Progenitor cell of endocrine pancreas (in vitro differentiated cells): ENCODE results near the gene ATP6V1G1. TPM values are rescaled to one million over a fixed set of nuclear protein-coding genes. Genes with fewer than 3 reads are reported as not detected.

Experiments used
- DNase-seq: peaks from one replicate; pipeline ENCODE4 v3.0.0; 2021; ENCODE audit warnings: low spot score; ENCODE audit not compliant: unreplicated experiment
- H3K27ac Mint-ChIP-seq: 2 replicates; pipeline ENCODE4 v1.8.0; 2021; ENCODE audit warnings: mild to moderate bottlenecking, moderate library complexity, mixed read lengths
- H3K27me3 Mint-ChIP-seq: 2 replicates; pipeline ENCODE4 v1.8.0; 2021; ENCODE audit warnings: mixed read lengths
- H3K36me3 Mint-ChIP-seq: 2 replicates; pipeline ENCODE4 v1.8.0; 2022; ENCODE audit warnings: mixed read lengths; ENCODE audit not compliant: insufficient read depth
- H3K4me1 Mint-ChIP-seq: 2 replicates; pipeline ENCODE4 v1.8.0; 2021; ENCODE audit warnings: low read depth, mixed read lengths
- H3K4me3 Mint-ChIP-seq: 2 replicates; pipeline ENCODE4 v1.8.0; 2021; ENCODE audit warnings: low read depth, mild to moderate bottlenecking, moderate library complexity, mixed read lengths
- H3K9me3 Mint-ChIP-seq: 2 replicates; pipeline ENCODE4 v1.8.0; 2021; ENCODE audit warnings: low read depth, mixed read lengths
- total RNA-seq: library from RNA; stranded (reverse); gene quantifications from 2 replicates; pipeline ENCODE4 v1.2.1, GENCODE V29; 2021
- TF ChIP-seq, protein P1 (sequence below): fragments of 200-600 bp; sonication (generic); IDR thresholded peaks from one replicate; pipeline ENCODE4 v1.5.0; 2021; ENCODE audit warnings: antibody characterized with exemption, mild to moderate bottlenecking; ENCODE audit not compliant: unreplicated experiment

The ATP6V1G1 gene
- total RNA-seq, 1 donor from 2014 or later = 123 TPM

DNA sequence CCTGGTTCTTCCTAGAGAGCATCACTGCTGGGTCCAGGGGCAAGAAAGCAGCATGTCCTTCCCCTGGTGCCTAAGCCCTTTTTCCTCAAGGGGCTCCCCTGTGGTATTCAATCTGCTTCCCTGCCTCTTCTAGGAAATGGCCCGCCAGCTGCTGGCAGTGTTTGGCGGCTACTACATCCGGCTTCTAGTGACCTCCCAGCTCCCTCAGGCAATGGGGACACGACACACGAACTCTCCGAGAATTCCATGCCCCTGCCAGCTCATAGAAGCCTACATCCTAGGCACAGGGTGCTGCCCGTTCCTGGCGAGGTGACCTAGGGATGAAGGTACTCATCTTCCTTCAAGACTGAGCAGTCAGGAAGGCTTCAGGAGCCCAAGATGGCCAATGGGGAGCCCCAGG, 55.4 kb downstream of the ATP6V1G1 start:
- Mint-ChIP-seq H3K36me3 (peaks cover 25% of the 10 kb centered on the region), H3K4me1 (no peaks in the 10 kb centered on the region), H3K27ac (no peak overlapping the region), H3K4me3 (no peak overlapping the region), H3K9me3 (peaks cover 13% of the 10 kb centered on the region), H3K27me3 (no peaks in the 10 kb centered on the region)
- TF ChIP-seq, protein P1, sequence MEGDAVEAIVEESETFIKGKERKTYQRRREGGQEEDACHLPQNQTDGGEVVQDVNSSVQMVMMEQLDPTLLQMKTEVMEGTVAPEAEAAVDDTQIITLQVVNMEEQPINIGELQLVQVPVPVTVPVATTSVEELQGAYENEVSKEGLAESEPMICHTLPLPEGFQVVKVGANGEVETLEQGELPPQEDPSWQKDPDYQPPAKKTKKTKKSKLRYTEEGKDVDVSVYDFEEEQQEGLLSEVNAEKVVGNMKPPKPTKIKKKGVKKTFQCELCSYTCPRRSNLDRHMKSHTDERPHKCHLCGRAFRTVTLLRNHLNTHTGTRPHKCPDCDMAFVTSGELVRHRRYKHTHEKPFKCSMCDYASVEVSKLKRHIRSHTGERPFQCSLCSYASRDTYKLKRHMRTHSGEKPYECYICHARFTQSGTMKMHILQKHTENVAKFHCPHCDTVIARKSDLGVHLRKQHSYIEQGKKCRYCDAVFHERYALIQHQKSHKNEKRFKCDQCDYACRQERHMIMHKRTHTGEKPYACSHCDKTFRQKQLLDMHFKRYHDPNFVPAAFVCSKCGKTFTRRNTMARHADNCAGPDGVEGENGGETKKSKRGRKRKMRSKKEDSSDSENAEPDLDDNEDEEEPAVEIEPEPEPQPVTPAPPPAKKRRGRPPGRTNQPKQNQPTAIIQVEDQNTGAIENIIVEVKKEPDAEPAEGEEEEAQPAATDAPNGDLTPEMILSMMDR = no peak
- DNase-seq = no peak

DNA sequence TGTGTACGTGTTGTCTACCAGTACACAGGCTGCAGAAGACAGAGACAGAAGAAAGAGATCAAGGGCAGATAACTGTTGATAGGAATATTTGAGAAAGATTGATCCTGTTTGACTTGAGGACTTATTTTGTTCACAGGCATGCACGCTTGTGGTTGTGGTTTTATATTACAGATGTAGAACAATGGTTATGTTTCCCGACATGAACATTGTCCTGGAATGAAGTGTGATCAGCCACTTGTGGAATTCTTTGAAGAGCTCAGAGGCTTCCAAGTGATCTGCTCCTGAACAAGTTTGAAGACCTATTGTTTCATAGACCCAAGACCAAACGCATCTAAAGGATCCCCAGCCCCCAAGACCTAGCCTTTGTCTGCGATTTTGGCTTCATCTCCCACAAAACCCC, 56.3 kb downstream of the ATP6V1G1 start:
- no peak for DNase-seq
- TF ChIP-seq, protein P1 = no peak
- peaks cover 13% of the 10 kb centered on the region for H3K9me3 Mint-ChIP-seq
- H3K36me3 Mint-ChIP-seq = peaks cover 25% of the 10 kb centered on the region
- no peak overlapping the region for H3K27ac Mint-ChIP-seq
- no peak overlapping the region for H3K4me3 Mint-ChIP-seq
- H3K4me1 Mint-ChIP-seq = no peaks in the 10 kb centered on the region
- H3K27me3 Mint-ChIP-seq = no peaks in the 10 kb centered on the region

Other genes starting within 250 kb of the ATP6V1G1 start
- 19.3 and 24.6 TPM in 2 replicates for gene AKNA, start 199.8 kb upstream of the ATP6V1G1 start, total RNA-seq
- gene WHRN, start 82.3 kb upstream of the ATP6V1G1 start, total RNA-seq = 11.2 and 11.9 TPM in 2 replicates
- 6.5 and 7.1 TPM in 2 replicates for gene TMEM268, start 23.5 kb downstream of the ATP6V1G1 start, total RNA-seq
- not detected in 2 replicates for gene TEX53, start 70.0 kb downstream of the ATP6V1G1 start, total RNA-seq
- not detected in 2 replicates for gene TEX48, start 94.4 kb downstream of the ATP6V1G1 start, total RNA-seq
- 2.1 and 2.3 TPM in 2 replicates for gene TNFSF15, start 218.3 kb downstream of the ATP6V1G1 start, total RNA-seq